Muscle of leg (tissue), 11 donors: Measurements from ENCODE around the gene LAMC1. TPM values are rescaled to one million over a fixed set of nuclear protein-coding genes. Genes with fewer than 3 reads are reported as not detected.
"Not testable (repeated sequence)": the region's sequence is repeated elsewhere in the genome, so short reads cannot be mapped to it uniquely, and the experiment has no call there.

ENCODE experiments used
- DNase-seq: peaks from one replicate; pipeline ENCODE4 v3.0.0; 2013
- H3K27ac ChIP-seq: one replicate; pipeline ENCODE4 v1.5.1; 2013; ENCODE audit warnings: mild to moderate bottlenecking, low read length, control low read depth
- H3K27me3 ChIP-seq: one replicate; pipeline ENCODE4 v1.6.1; 2013; ENCODE audit warnings: low read length; ENCODE audit not compliant: control insufficient read depth, insufficient read depth
- H3K36me3 ChIP-seq: one replicate; pipeline ENCODE4 v1.6.1; 2013; ENCODE audit warnings: low read length; ENCODE audit not compliant: control insufficient read depth, insufficient read depth
- H3K4me1 ChIP-seq: one replicate; pipeline ENCODE4 v1.6.1; 2013; ENCODE audit warnings: low read length; ENCODE audit not compliant: control insufficient read depth, insufficient read depth
- H3K4me3 ChIP-seq: one replicate; pipeline ENCODE4 v1.5.1; 2013; ENCODE audit warnings: low read length, control low read depth
- H3K9me3 ChIP-seq: replicated peaks from 2 replicates; pipeline ENCODE4 v1.6.1; 2013; ENCODE audit warnings: low read depth, low read length; ENCODE audit not compliant: control insufficient read depth
- WGBS: methylation state at CpG from one replicate; pipeline ENCODE4 v1.1.5; 2013; ENCODE audit warnings: missing lambda C conversion rate; ENCODE audit not compliant: insufficient coverage; 5-methylcytosine and 5-hydroxymethylcytosine counted together
- polyA plus RNA-seq, 8 donors: library from polyadenylated mRNA; unstranded; fragments of 120-200 nt; gene quantifications; one replicate each; pipeline versions ENCODE4 v1.2.1 to v1.2.3, GENCODE V29; 2013; ENCODE audit warnings: inconsistent platforms in 1 of 8, low replicate concordance in 1 of 8; ENCODE audit not compliant: insufficient read length in 8 of 8, insufficient read depth in 1 of 8
- total RNA-seq: library from RNA; stranded (reverse); fragments of 120-200 nt; gene quantifications from one replicate; pipeline ENCODE4 v1.2.4, GENCODE V29; 2013

The LAMC1 gene
- total and polyA plus RNA-seq, 9 donors: 203 to 436 (median 311) TPM

DNA sequence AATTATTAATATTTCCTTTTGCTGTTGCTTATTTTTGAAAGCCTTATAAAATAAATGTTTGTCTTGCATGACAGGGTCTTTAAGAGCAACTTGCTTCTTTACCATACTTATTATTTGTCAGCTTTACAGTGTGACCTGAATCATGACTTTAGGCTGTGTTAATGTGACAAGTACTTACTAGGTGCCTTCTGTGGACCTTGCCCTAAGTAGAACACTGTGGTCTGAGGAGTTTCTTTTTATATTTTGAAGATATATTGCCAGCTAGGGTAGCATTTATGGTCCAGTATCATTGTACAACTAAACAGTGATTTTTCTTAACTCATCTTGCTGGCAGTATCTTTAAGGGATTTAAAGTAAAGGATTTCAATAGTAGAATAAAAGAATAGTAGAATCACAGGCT is 117.4 kb downstream of the LAMC1 start:
- peaks cover 57% of the 10 kb centered on the region for H3K36me3 ChIP-seq
- H3K27me3 ChIP-seq: no peaks in the 10 kb centered on the region
- H3K9me3 ChIP-seq: no peaks in the 10 kb centered on the region
- no peak overlapping the region for H3K4me3 ChIP-seq
- DNase-seq: no peak
- peak overlapping the region; percentile 63 for H3K27ac ChIP-seq
- H3K4me1 ChIP-seq: peaks cover 4% of the 10 kb centered on the region

GRCh38 chr1:183142171-183142570 is 119.0 kb downstream of the LAMC1 start:
- 70% methylated on average over 2 of the region's 2 CpGs for WGBS

GRCh38 chr1:183143576-183144315 is 120.5 kb downstream of the LAMC1 start:
- WGBS: 58% methylated on average over 4 of the region's 7 CpGs
- Histone ChIP-seq H3K36me3 (peaks cover 38% of the 10 kb centered on the region), H3K9me3 (no peaks in the 10 kb centered on the region), H3K4me3 (no peak overlapping the region), H3K4me1 (peaks cover 10% of the 10 kb centered on the region), H3K27ac (no peak overlapping the region), H3K27me3 (no peaks in the 10 kb centered on the region)
- DNase-seq: no peak

More at GRCh38 chr1:183142171-183142570, 119.0 kb downstream of the LAMC1 start:
- no peak for DNase-seq
- no peak overlapping the region for H3K4me3 ChIP-seq
- no peaks in the 10 kb centered on the region for H3K9me3 ChIP-seq
- H3K27ac ChIP-seq: no peak overlapping the region
- no peaks in the 10 kb centered on the region for H3K27me3 ChIP-seq
- peaks cover 45% of the 10 kb centered on the region for H3K36me3 ChIP-seq
- peaks cover 4% of the 10 kb centered on the region for H3K4me1 ChIP-seq

GRCh38 chr1:183144752-183145151 is 121.5 kb downstream of the LAMC1 start:
- Histone ChIP-seq H3K36me3 (peaks cover 35% of the 10 kb centered on the region), H3K4me1 (peaks cover 19% of the 10 kb centered on the region), H3K4me3 (no peak overlapping the region), H3K27me3 (no peaks in the 10 kb centered on the region), H3K9me3 (no peaks in the 10 kb centered on the region), H3K27ac (no peak overlapping the region)
- no CpG with 5 or more reads among the region's 3 CpGs for WGBS
- no peak for DNase-seq

GRCh38 chr1:183147735-183148134 is 124.5 kb downstream of the LAMC1 start:
- Histone ChIP-seq H3K9me3 (no peaks in the 10 kb centered on the region), H3K4me3 (no peak overlapping the region), H3K27ac (no peak overlapping the region), H3K36me3 (peaks cover 18% of the 10 kb centered on the region), H3K27me3 (no peaks in the 10 kb centered on the region), H3K4me1 (peaks cover 19% of the 10 kb centered on the region)
- WGBS: 80% methylated on average over 1 of the region's 2 CpGs
- DNase-seq: no peak

- H3K36me3 ChIP-seq: peaks cover 12% of the 10 kb centered on the region
- H3K4me1 ChIP-seq: peaks cover 19% of the 10 kb centered on the region
- no peak overlapping the region for H3K4me3 ChIP-seq
- H3K27ac ChIP-seq: peak overlapping the region; percentile 87
- peak; percentile 92 for DNase-seq
- H3K9me3 ChIP-seq: no peaks in the 10 kb centered on the region
- H3K27me3 ChIP-seq: no peaks in the 10 kb centered on the region
- 7% methylated on average over 5 of the region's 5 CpGs for WGBS
Observed at GRCh38 chr1:183148599-183148998, 125.4 kb downstream of the LAMC1 start.

GRCh38 chr1:183149273-183149672 is 126.1 kb downstream of the LAMC1 start:
- 89% methylated on average over 1 of the region's 1 CpG for WGBS
- Histone ChIP-seq H3K9me3 (no peaks in the 10 kb centered on the region), H3K36me3 (peaks cover 7% of the 10 kb centered on the region), H3K27ac (peak overlapping the region; percentile 87), H3K4me3 (no peak overlapping the region), H3K4me1 (peaks cover 14% of the 10 kb centered on the region), H3K27me3 (no peaks in the 10 kb centered on the region)
- no peak for DNase-seq

DNA sequence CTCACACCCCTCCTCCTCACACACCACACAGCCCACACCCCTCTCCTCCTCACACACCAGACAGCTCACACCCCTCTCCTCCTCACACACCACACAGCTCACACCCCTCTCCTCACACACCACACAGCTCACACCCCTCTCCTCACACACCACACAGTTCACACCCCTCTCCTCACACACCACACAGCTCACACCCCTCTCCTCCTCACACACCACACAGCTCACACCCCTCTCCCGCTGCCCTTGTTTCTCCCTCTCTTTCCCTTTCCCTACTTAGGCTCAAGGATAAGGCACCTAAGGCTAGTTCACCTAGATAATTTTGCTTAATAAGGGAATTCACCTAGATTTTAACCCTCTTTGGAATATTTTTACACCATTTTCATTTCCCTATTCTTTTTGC is 126.8 kb downstream of the LAMC1 start:
- not testable (repeated sequence) for H3K9me3 ChIP-seq, H3K27me3 ChIP-seq, H3K27ac ChIP-seq, H3K36me3 ChIP-seq, DNase-seq, H3K4me3 ChIP-seq
- peaks cover 14% of the 10 kb centered on the region for H3K4me1 ChIP-seq
- no CpG with 5 or more reads among the region's 1 CpG for WGBS

DNA sequence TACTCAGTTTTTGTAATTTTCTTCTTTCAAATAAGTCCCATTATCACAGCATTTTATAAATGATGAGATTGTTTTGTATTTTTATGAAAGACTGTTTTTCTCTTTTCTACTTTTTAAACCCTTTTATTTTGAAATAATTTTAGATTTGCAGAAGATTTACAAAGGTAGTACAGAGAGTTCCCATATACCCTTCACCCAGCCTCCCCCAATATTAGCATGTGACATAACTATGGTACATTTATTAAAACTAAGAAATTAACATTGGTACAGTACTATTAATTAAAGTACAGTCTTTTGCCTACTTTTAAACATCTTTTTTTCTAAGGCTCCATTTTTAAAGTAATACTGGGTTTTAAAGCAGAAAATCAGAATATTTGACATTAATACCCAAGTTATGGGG is 127.2 kb downstream of the LAMC1 start:
- no peaks in the 10 kb centered on the region for H3K9me3 ChIP-seq
- H3K27ac ChIP-seq: no peak overlapping the region

DNA sequence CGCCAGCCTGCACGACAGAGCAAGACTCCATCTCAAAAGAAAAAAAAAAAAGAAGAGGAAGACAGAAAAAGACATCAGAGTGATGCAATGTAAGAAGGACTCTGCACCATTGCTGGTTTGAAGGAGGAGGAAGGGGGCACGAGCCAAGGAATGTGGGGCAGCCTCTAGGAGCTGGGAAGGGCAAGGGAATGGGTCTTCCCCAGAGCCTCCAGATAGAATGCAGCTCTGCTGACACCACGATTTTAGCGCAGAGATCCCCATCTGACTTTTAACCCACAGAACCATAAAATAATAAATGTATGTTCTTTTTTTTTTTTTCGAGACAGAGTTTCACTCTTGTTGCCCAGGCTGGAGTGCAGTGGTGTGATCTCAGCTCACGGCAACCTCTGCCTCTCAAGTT is 129.0 kb downstream of the LAMC1 start:
- Histone ChIP-seq H3K9me3 (no peaks in the 10 kb centered on the region), H3K4me1 (peaks cover 14% of the 10 kb centered on the region), H3K27me3 (no peaks in the 10 kb centered on the region), H3K36me3 (no peaks in the 10 kb centered on the region), H3K4me3 (no peak overlapping the region), H3K27ac (no peak overlapping the region)
- DNase-seq: no peak
- WGBS: 88% methylated on average over 3 of the region's 7 CpGs

More for the DNA sequence above, 127.2 kb downstream of the LAMC1 start:
- Histone ChIP-seq H3K4me1 (peaks cover 14% of the 10 kb centered on the region), H3K4me3 (no peak overlapping the region), H3K36me3 (no peaks in the 10 kb centered on the region), H3K27me3 (no peaks in the 10 kb centered on the region)
- DNase-seq: no peak

DNA sequence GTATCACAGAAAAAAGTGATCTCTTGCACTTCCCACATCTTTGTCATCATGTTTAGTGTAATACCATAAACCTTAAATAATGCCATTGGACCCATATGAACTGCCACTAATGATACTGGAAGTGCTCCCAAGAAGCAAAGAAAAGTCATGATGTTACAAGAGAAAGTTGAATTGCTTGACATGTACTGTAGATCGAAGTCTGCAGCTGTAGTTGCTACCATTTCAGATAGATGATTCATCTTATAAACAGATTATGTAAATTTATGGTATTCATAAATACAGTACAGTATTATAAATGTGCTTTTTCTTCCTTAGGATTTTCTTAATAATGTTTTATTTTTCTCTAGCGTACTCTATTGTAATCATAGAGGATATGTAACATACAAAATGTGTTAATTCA is 132.7 kb downstream of the LAMC1 start:
- Histone ChIP-seq H3K36me3 (no peaks in the 10 kb centered on the region), H3K4me1 (no peaks in the 10 kb centered on the region), H3K27ac (no peak overlapping the region), H3K9me3 (no peaks in the 10 kb centered on the region), H3K4me3 (no peak overlapping the region), H3K27me3 (no peaks in the 10 kb centered on the region)
- DNase-seq: no peak
- WGBS: no CpG with 5 or more reads among the region's 2 CpGs
